ENCODE measurements around the gene ACVR1B.

ACVR1B gene

DNA sequence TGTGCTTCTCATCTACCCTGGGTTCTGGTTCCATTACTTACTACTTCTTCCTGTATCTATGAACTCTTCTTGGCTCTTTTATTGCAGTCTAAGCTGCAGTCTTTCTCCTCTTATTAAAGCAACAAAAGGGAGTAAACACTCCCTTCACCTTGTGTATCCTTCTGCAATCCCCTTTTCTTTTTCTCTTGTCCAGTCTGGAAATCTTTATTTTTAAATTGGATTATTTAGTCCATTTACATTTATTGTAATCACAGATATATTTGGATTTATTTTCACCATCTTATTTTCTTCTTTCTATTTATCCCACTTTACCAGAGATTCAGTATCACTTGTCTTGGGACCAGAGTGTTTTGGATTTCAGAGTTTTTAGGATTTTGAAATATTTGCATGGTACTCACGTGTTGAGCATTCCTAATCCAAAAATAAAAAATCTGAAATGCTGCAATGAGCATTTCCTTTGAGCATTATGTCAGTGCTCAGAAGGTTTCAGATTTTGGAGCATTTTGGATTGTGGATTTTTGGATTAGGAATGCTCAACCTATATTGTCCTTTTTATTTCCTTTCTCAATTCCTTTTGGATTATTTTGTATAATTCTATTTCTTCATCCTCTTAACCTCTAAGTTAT lies 6.8 kb upstream of the ACVR1B start:
- DNase-seq = no peak

DNA sequence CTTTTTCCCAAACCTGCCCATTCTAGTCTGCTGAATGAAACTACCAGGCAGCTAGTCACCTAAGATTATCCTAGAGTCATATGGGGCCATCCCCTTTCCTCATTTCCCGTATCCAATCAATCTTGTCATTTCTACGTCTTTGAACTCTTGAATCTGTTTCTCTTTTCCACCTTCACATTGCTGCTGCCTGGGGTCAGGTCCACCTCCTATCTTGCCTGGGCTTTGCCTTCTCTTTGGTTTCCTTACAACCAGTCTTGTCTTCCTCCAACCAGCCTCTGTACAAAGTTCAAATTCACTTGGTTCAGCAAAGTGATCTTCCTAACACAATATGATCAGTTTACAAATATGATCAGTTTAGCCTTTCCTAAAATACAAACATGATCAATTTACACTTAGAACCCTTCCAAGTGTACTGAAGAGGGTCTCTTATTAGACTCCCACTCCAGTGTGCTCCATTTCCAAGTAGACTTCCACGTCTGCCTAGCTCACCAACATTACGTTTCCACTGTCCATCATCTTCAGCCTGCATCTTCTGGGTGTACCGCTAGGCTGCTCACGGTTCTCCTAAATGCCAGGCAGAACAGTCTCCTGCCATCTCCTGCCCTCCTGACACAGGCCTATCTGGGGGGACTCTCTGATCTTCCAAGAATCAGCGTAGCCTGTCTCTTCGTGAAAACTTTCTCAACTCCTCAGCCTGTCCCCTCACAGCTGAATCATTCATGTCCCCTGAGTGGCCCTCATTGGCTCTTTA lies 4.1 kb upstream of the ACVR1B start:
- DNase-seq = no peak

DNA sequence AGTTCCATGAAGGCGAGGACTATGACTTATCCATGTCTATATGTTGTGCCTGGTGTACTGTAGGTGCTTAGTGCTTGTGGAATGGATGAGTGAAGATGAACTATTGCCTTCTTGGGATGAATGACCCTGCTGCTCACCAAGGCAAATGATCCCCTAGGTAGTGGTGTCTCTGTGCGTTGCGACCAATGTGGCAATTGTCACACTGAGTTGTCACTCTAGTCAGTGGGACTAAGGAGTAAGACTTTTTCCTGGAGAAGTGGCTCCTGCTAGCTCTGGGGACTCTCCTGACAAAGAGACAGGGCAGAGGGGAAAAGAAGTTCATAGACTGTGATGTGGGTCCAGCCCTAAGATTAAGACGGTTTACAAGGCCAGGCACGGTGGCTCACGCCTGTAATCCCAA lies 3.4 kb upstream of the ACVR1B start:
- no peak for DNase-seq

DNA sequence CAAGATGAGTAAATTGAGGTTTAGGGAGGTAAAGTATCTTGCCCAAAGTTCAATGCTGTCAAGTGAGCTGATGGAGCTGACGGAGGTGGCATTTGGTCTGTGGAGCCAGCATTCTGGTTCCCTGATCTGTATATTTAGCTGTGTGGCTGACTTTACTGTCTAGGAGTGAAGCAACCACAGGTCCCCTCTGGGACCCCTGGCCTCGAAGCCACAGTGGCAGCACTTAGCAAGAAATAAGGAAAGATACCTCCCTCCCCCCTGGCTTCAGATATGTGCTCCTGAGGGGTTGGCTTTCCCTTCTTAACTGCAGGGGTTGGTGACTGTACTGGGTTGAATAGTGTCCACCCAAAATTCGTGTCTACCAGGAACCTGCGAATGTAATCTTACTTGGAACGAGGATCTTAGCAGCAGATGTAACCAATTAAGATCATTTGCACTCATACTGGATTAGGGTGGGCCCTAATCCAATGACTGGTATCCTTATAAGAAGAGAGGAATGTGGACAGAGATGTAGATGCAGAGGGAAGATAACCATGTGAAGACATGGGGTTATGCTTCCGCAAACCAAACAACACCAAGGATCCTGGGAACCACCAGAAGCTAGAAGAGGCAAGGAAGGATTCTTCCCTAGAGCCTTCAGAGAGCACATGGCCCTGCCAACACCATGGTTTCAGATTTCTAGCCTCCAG lies 2.0 kb upstream of the ACVR1B start:
- peak; percentile 76 for DNase-seq

DNA sequence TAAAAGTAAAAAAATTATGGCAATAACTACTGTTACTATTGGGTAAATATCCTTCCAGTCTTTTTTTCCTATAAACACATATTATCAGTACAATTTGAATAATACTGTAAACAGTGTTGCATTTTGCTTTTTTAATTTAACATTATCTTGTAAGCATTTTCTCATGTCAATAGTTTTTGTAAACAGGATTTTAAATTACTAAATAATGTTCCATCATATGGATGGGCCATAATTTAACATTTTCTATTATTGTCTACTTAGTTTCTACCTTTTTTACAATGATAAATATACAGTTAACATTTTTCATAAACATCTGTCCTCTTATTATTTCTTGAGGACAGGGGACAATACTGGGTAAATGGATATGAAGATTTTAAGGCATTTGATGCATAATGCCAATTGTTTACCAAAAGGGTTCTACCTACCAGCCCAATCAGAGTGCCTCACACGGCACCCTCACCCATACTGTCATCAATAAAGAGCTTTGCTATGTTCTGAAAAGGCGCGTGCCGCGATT lies 759 bp upstream of the ACVR1B start:
- DNase-seq = no peak

DNA sequence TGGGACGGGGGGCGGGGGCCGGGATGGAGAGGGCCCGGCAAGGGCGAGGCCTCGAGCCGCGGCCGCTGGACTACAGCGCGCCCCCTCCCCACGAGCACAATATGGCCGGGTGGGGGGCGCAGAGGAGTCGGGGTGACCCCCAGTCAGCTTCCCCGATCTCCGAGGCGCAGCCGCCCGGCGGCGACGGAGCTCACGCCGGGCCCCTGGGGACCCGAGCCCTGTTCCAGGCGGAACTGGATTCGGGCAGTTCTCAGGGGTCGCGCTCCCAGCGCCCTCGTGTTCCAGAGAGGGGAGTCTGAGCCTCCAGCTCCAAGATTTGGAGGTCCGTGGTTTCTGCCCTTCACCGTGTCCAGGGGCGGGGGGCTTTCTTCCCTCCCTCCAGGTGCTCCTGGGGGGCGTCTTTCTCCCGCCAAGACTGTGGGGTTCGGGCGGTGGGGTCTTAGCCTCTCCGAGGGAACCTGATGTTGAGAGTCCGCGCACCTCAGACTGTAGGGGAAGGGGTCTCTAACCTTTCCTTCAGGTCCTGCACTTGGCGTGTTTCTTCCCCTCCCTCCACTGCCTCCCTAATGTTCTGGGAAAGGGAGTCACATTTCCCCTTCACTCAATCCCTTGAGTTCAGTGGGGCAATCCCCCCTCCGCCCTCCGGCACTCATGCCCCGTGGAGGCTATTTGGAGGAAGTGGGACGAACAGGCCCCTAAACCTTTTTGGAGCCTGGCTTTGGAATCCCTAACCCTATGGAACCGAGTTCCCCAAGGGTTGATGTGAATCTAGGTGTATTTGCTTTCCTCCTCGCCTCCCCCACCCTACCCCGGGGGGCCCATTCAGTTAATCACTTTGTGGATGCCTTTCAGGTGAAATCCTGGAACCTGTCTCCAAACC lies 584 bp downstream of the ACVR1B start:
- peak; percentile 6 for DNase-seq

DNA sequence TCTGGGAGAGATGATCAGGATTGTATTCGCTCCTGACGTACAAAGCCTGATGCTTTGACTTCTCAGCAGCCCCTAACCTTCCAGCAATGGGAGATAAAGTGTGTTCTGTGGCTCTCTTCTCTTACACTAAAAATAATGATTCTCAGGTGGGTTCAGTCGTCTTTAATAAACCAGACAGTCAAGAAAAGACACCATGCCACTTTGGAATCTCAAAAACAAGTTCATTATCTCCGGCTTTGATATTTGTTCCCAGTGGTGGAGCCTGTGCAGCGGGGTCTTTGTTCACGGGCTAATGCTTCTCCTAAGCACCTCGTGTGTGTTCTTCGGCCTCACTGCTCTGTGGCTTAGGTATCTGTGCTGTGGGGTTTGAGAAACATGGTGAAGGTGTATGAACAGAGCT lies 1.6 kb downstream of the ACVR1B start:
- DNase-seq = no peak

DNA sequence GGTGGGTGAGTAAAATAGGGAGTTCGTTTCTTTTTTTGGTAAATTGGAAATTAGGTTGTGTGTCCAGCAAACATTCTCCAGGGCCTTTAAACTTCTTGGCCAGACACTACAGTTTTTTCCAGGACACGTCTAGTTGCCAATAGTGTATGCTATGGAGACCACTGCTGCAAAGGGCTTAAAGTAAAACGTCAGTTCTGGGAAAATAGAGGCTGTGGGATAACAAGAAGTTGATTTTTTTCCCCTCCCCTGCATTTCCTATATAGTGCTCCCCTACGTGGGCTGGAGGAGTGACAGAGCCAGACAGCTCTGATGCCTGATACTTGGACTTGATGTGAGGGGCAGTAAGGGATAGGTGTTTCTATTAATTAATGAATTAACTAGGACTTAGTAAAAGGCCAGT lies 2.4 kb downstream of the ACVR1B start:
- no peak for DNase-seq

DNA sequence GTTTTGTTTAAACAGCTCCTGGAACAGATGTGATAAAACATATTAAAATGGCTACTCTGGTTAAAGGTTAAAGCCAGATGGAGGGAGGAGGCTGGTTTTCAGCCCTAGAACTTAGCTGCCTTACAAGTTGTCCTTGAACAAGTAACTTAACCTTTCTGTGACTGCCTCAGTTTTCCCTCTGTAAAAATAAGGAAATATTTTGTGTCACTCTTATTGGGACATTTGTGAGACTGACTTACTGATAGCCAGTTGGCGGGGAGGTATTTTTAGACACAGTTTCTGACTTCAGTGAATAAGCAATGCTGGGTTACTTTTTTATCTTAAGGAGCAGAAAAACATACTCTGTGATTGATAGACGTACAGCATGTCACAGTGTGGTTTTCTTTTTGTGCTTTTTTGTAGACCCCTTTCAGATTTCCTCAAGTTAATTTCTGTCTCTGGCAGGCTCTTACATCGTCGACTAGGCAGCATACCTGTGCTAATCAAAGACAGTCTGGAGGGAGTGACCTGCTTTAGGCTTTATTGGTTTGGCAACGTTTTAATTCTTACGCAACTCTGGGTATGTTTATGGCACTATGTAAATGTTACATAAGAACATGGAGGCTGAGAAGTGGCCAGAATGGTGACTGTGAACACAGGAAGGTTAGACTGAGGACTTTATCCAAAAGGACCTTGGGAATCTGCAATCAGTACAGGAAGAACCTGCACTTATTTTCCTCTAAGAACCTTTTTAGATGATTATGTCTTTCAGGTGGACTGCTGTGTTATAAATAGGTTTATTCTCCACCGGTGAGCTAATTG lies 3.3 kb downstream of the ACVR1B start:
- no peak for DNase-seq

DNA sequence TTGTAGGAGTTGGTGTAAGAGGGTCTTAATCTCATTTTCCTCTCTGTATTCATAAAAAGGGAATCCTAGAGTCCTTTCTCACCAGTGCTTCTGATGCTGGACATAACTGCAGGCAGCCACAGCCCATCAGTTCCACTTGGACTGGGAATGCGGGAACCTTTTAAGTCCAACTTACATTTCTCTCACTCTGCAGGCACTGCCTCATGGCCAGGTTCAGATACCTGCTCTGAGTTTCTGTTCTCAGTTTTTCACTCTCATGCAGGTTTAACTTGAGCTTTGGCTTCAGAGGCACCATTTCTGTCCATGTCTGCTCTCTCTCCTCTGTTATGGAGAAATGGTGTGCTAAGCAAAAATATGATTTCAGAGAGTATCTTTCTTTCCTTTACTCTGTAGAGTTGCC lies 4.2 kb downstream of the ACVR1B start:
- no peak for DNase-seq

DNA sequence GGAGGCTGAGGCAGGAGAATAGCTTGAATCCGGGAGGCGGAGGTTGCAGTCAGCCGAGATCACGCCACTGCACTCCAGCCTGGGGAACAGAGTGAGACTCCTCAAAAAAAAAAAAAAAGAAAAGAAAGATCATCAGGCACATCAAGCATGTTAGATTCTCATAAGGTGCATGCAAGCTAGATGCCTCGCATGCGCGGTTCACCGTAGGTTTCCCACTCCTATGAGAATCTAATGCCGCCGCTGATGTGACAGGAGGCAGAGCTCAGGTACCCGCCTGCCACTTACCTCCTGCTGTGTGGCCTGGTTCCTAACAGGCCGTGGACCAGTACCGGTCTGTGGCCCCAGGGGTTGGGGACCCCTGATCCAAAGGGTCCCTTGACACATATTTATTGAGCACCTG lies 7.0 kb downstream of the ACVR1B start:
- no peak for DNase-seq

DNA sequence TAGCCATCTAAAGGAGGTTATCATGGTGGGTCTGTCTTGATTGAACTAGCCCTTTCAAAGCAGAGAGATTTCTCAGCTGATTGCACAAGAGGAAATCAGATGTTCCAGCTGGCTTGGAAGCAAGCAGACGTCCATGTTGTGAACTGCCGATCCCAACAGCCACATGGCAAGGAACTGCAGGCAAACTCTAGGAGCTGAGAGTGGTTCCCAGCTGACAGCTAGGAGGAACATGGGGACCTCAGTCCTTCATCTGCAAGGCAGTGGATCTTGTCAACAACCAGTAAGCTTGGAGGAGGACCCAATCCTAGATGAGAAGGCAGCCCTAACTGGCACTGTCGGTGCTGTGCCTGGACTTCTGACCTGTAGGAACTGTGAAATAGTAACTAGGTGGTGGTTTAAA lies 7.7 kb downstream of the ACVR1B start:
- no peak for DNase-seq

DNA sequence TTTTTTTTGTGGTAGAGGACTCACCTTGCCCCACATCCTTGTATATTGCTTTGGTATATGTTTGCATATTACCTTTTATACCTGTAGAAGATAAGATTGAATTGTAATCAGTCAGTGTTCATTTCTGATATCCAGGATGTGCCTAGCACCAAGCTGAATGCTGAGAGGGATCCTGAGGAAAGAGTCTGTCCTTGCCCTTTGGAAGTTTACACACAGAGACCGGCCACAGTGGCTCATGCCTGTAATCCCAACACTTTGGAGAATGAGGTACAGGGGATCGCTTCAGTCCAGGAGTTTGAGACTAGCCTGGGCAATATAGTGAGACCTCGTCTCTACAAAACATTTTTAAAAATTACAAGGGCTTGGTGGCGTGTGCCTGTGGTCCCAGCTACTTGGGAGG lies 8.4 kb downstream of the ACVR1B start:
- DNase-seq = no peak

DNA sequence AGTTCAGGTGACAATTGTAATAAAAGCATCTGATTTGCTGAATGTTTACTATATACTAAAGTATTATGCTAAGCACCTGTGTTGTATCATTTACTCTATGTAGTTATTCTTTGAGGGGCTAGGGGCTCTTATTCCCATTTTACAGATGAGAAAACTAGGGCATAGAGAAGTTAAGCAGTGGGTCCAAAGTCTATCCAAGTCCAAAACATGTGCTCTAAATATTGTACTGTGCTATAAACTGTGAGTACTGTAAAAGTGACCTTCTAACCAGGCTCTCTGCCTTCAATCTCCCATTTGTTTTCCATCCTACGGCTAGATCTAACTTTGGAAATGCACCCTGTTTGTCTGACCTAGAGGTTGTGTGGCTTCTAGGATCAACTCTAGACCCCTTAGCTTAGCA lies 9.0 kb downstream of the ACVR1B start:
- DNase-seq = no peak

DNA sequence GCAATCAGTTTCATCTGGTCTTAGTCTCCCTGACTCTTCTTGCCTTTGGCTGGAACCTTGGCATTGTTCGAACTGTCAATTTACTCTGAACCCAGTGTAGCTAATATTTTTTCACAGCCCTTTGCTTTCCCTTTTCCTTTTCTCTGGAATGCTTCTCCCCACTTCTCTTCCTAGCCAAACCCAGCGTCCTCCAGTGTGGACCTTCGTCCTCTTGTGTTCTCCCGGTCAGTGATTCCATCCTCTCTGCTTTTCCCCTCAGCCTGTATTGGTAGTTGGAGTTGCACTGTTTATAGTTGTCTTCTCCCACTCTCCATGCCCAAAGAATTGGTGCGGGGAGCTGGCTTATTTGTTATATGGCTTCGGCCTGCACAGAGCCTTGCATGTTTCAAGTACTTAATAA lies 9.4 kb downstream of the ACVR1B start:
- no peak for DNase-seq

DNA sequence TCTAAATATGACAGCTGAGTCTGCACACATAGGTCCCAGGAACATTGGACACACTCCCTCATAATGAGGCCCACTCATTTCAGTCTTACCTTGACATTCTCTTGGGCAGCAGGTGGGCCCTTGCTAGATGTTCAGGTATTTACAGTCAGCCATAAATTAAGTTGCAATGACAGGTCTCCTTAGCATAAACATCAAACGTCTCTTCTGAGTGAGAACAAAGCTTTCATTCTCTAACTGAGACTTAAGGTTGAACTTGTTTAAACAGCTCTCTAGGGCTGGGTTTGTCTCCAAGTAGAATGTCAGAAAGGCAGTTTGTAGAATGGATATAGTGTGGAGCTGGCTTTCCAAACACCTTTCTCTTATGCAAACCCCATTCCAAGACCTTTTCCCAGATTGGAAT lies 10.3 kb downstream of the ACVR1B start:
- DNase-seq = no peak

DNA sequence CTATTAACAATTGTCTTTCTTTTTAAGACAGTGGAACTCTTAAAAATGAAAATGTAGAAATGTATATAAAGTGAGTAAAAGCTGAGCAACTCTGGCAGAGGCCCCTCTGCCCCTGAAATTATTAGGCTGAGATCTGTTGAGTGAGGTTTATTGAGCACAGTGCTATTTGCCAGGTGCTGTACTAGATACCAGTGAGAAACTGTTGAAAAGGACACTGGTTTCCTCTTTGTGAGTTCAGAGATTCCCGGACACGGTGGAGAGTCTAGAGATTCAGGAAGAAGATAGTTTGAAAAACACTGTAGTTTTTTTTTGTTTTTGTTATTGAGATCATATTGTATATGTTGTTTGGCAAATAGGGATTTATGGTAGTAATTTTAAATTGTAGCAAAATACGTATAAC lies 11.2 kb downstream of the ACVR1B start:
- no peak for DNase-seq

DNA sequence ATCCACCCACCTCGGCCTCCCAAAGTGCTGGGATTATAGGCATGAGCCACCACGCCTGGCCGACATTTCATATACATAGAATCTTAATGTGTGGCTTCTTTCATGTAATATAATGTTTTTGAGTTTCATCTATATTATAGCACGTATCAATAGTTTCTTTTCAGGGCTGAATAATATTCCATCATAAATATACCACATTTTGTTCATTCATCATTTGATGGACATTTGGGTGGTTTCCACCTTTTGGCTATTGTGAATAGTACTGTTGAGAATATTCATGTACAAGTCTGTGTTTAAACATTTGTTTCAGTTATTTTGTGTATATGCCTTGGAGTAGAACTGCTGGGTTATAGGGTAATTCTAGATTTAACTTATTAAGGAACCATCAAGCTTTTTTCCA lies 12.0 kb downstream of the ACVR1B start:
- DNase-seq = no peak

DNA sequence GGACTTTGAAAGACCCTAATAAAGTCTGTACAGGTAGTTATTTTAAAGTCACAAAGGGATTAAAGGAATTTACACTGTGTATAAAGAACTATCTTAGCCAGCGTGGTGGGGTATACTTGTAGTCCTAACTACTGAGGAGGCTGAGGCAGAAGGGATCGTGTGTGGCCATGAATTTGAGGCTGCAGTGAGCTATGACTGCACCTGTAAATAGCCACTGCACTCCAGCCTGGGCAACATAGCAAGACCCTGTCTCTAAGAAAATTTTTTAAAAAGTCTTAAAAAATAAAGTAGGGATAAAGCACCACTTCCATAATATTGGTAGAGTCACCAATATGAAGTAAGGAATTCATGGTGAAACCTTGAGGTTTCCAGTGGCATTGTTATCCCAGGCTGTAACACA lies 18.1 kb downstream of the ACVR1B start:
- no peak for DNase-seq

DNA sequence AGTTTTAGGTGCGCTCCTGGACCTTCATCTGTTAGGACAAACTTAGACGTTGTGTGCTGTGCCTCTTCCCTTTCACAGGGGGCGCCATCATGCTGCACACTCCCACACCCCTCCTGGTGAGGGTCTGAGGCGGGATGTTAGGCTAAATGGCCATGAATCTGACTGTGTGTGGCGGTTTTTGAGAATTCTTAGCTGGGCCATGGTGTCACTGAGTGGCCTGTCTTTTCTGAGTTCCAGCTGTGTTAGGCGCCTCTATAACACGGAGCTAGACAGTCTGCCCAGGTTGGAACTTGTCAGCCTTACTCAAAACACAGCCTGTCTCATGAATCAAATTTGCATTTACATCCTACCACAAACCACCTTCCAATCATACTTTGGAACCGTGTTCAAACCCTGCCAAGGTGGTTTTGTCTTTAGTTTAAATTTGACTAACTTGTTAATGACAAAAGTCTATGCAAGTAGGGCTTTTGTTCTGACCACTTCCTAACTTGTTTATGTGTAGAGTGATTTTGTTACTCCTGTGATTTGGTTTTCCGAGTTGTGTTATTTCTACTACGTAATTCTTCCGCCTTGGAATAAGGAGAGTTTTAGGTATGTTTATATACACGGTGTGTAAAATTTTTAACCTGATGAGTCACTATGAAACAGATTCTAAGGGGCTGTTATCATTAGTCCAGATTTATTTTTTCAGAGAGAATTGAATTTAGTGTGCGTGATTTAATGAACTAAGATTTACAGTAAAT lies 19.6 kb downstream of the ACVR1B start:
- no peak for DNase-seq

DNA sequence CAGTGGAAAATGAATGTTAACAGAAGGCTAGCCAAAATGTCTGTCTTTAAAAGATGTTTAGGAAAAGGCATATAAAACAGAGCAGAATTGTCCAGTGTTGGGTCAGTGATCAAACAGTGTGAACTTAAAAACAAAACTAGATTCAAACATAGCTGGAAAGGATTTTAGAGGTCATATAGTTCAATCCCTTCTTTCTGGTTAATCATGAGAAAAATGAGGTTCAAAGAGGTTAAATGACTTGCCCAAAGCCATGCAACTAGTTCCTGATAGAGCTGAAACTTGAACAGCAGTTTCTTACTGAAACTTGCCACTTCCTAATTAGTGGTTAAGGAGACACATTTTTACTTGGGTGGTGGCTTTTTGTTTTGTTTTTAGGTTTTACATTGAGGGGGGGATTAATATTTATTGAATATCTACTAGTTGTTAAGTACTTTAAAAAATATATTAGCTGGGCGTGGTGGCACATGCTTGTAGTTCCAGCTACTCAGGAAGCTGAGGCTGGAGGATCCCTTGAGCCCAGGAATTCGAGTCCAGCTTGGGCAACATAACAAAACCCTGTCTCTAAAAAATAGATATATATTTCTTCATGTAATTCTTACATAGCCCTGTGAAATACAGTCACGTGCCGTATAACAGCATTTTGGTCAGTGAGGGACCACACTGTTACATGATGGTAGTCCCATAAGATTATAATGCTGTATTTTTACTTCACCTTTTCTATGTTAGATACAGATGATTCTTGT lies 20.4 kb downstream of the ACVR1B start:
- DNase-seq = no peak
